ENCODE results near the gene PPARG.
"Not testable (repeated sequence)": the region's sequence is repeated elsewhere in the genome, so short reads cannot be mapped to it uniquely, and the experiment has no call there.

The PPARG gene

GRCh38 chr3:12465836-12466225 lies 177.0 kb downstream of the PPARG start:
- DNase-seq: no peak

GRCh38 chr3:12467746-12468145 lies 178.9 kb downstream of the PPARG start:
- no peak for DNase-seq

- DNase-seq: no peak
These were observed 179.4 kb downstream of the PPARG start for GRCh38 chr3:12468276-12468675.

- DNase-seq: no peak
These were observed 179.9 kb downstream of the PPARG start for GRCh38 chr3:12468757-12469156.

- DNase-seq: not testable (repeated sequence)
These were observed 180.4 kb downstream of the PPARG start for GRCh38 chr3:12469222-12469621.

- DNase-seq: no peak
These were observed 181.2 kb downstream of the PPARG start for GRCh38 chr3:12470111-12470510.

- DNase-seq: no peak
These were observed 181.8 kb downstream of the PPARG start for GRCh38 chr3:12470680-12471079.

GRCh38 chr3:12471241-12471640 lies 182.4 kb downstream of the PPARG start:
- DNase-seq: peak; percentile 83

GRCh38 chr3:12472000-12472610 lies 183.2 kb downstream of the PPARG start:
- DNase-seq: no peak

- DNase-seq: no peak
These were observed 183.9 kb downstream of the PPARG start for GRCh38 chr3:12472796-12473195.

GRCh38 chr3:12473511-12473910 lies 184.6 kb downstream of the PPARG start:
- DNase-seq: no peak

GRCh38 chr3:12476238-12476897 lies 187.5 kb downstream of the PPARG start:
- DNase-seq: no peak

- DNase-seq: no peak
These were observed 188.4 kb downstream of the PPARG start for GRCh38 chr3:12477256-12477655.

GRCh38 chr3:12478326-12478725 lies 189.5 kb downstream of the PPARG start:
- no peak for DNase-seq

GRCh38 chr3:12479198-12479597 lies 190.3 kb downstream of the PPARG start:
- DNase-seq: not testable (repeated sequence)

- DNase-seq: peak; percentile 37
These were observed 191.1 kb downstream of the PPARG start for GRCh38 chr3:12479919-12480427.

GRCh38 chr3:12483410-12483809 lies 194.5 kb downstream of the PPARG start:
- DNase-seq: no peak

- DNase-seq: no peak
These were observed 195.0 kb downstream of the PPARG start for GRCh38 chr3:12483872-12484197.

All from activated CD4-positive, alpha-beta T cell treated with anti-CD3 and anti-CD28 coated beads for 48 hours (primary cell).